Caco-2 (cell line): Measurements from ENCODE around the gene LPGAT1. TPM values are rescaled to one million over a fixed set of nuclear protein-coding genes. Genes with fewer than 3 reads are reported as not detected.

Experiments
- BruUV-seq: library from RNA; stranded (reverse); fragments of 400-500 nt; replicated peaks from 2 replicates; lab custom pipeline; 2021; lab: Mats Ljungman, UMichigan
- CTCF ChIA-PET: fragments of 300-600 bp; sonication (Branson Sonifier 250); formaldehyde crosslinking; loops from one replicate; lab custom pipeline; 2022; ENCODE audit warnings: antibody characterized with exemption; lab: Charles Lee
- POLR2A ChIA-PET: fragments of 300-600 bp; sonication (Branson Sonifier 250); formaldehyde crosslinking; loops from one replicate; lab custom pipeline; 2022; ENCODE audit warnings: antibody characterized with exemption; lab: Charles Lee
- DNase-seq, 2 experiments: peaks; one replicate each; pipeline versions ENCODE4 v3.0.0 to v3.0.0-alpha.2; 2020 to 2022
- H3K27me3 ChIP-seq: replicated peaks from 2 replicates; pipeline ENCODE4 v1.6.0; 2011; ENCODE audit warnings: low read length; ENCODE audit not compliant: control insufficient read depth, insufficient read depth
- H3K36me3 ChIP-seq: 2 replicates; pipeline ENCODE4 v1.5.1; 2011; ENCODE audit warnings: low read length; ENCODE audit not compliant: control insufficient read depth, insufficient read depth
- H3K4me1 ChIP-seq: fragments of 250-450 bp; sonication (Bioruptor Pico); 2 replicates; pipeline ENCODE4 v1.5.1; 2020; ENCODE audit warnings: mild to moderate bottlenecking
- H3K4me3 ChIP-seq: 2 replicates; pipeline ENCODE4 v1.5.1; 2011; ENCODE audit warnings: low read depth, mild to moderate bottlenecking, control low read depth, low read length
- H3K9me3 ChIP-seq: fragments of 250-450 bp; sonication (Bioruptor Pico); 2 replicates; pipeline ENCODE4 v1.5.1; 2020; ENCODE audit warnings: mild to moderate bottlenecking, moderate library complexity
- H3K27ac Mint-ChIP-seq: one replicate; pipeline ENCODE4 v1.8.0; 2022; ENCODE audit warnings: mixed read lengths; ENCODE audit not compliant: unreplicated experiment
- H3K27me3 Mint-ChIP-seq: one replicate; pipeline ENCODE4 v1.8.0; 2022; ENCODE audit warnings: mixed read lengths; ENCODE audit not compliant: insufficient read depth, unreplicated experiment
- H3K36me3 Mint-ChIP-seq: one replicate; pipeline ENCODE4 v1.8.0; 2022; ENCODE audit warnings: mild to moderate bottlenecking, mixed read lengths; ENCODE audit not compliant: insufficient read depth, unreplicated experiment
- H3K4me1 Mint-ChIP-seq: one replicate; pipeline ENCODE4 v1.8.0; 2022; ENCODE audit warnings: low read depth, mixed read lengths; ENCODE audit not compliant: unreplicated experiment
- H3K4me3 Mint-ChIP-seq: one replicate; pipeline ENCODE4 v1.8.0; 2022; ENCODE audit warnings: mild to moderate bottlenecking, moderate library complexity, mixed read lengths; ENCODE audit not compliant: unreplicated experiment
- H3K9me3 Mint-ChIP-seq: one replicate; pipeline ENCODE4 v1.8.0; 2022; ENCODE audit warnings: mixed read lengths; ENCODE audit not compliant: unreplicated experiment
- CTCF ChIP-seq, 2 experiments: fragments of 200-600 bp in 1 of 2; IDR thresholded peaks; 1 replicate in 1 of 2; 2 replicates in 1 of 2; pipeline versions ENCODE4 v1.5.1 to v1.8.0; 2011 to 2022; ENCODE audit warnings: antibody characterized with exemption in 1 of 2, control low read depth in 1 of 2, inconsistent platforms in 1 of 2, low read depth in 1 of 2, low read length in 1 of 2, mild to moderate bottlenecking in 1 of 2, moderate library complexity in 1 of 2; ENCODE audit not compliant: insufficient read depth in 1 of 2, severe bottlenecking in 1 of 2, unreplicated experiment in 1 of 2
- intact Hi-C: fragments of 100-400 bp; cut with micrococcal nuclease; formaldehyde crosslinking; loops from one replicate; pipeline ENCODE4 v1.10.0; 2022; ENCODE audit not compliant: unreplicated experiment
- total RNA-seq: library from RNA; stranded (reverse); gene quantifications from 2 replicates; pipeline ENCODE4 v1.2.3, GENCODE V29; 2022

LPGAT1 gene
- total RNA-seq, 1 experiment from 2014 or later = 25.6 TPM

- H3K36me3 Mint-ChIP-seq = no peaks in the 10 kb centered on the region
- no peaks in the 10 kb centered on the region for H3K27me3 Mint-ChIP-seq
- H3K4me1 Mint-ChIP-seq = no peaks in the 10 kb centered on the region
- no peaks in the 10 kb centered on the region for H3K36me3 ChIP-seq
- BruUV-seq = no TSS peak
- DNase-seq = no peak
- H3K4me3 Mint-ChIP-seq = no peak overlapping the region
- POLR2A ChIA-PET = no interaction called here
- no peaks in the 10 kb centered on the region for H3K4me1 ChIP-seq
- no peaks in the 10 kb centered on the region for H3K9me3 Mint-ChIP-seq
- TF ChIP-seq CTCF (IDR thresholded peaks at IDR 0.05; ENCODE audit: insufficient read depth in 1 of 2, low read depth in 1 of 2, low read length in 1 of 2, severe bottlenecking in 1 of 2, unreplicated experiment in 1 of 2) = no peak
- intact Hi-C loops = no loop called here
- H3K27me3 ChIP-seq = no peaks in the 10 kb centered on the region
- H3K9me3 ChIP-seq = no peaks in the 10 kb centered on the region
- H3K4me3 ChIP-seq = no peak overlapping the region
- H3K27ac Mint-ChIP-seq = no peak overlapping the region
- CTCF ChIA-PET = no interaction called here
Measured at GRCh38 chr1:211703812-211704537, 126.6 kb downstream of the LPGAT1 start.

DNA sequence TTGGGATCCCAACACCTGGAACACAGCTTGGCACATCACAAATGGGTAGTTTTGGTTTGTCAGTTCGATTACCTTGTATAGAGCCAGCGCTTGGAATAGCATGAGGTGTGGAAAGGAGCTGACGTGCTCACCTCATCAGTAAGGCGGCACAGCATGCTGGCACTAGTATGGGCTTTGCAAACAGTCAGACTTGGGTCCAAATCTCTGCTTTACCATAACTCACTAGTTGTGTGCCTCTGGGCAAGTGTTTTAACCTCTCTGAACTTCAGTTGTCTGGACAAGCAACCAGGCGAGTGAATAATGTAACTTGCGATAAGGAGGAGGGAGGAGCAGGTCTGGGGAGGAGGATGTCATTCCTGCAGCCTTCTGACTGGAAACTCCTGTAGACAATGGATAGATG is 128.8 kb downstream of the LPGAT1 start:
- POLR2A ChIA-PET = no interaction called here
- intact Hi-C loops = no loop called here
- CTCF ChIA-PET = interaction anchor here (1.1 kb wide), 1 partner anchor 334 kb away, joined by 3 read pairs; the partner anchor contains the start of genes DTL and INTS7
- Mint-ChIP-seq H3K9me3 (no peaks in the 10 kb centered on the region), H3K36me3 (no peaks in the 10 kb centered on the region), H3K27me3 (no peaks in the 10 kb centered on the region), H3K4me1 (no peaks in the 10 kb centered on the region), H3K27ac (no peak overlapping the region), H3K4me3 (no peak overlapping the region)
- DNase-seq = no peak
- Histone ChIP-seq H3K36me3 (no peaks in the 10 kb centered on the region), H3K4me1 (no peaks in the 10 kb centered on the region), H3K27me3 (no peaks in the 10 kb centered on the region), H3K9me3 (no peaks in the 10 kb centered on the region), H3K4me3 (no peak overlapping the region)
- no TSS peak for BruUV-seq
- no peak for TF ChIP-seq CTCF (IDR thresholded peaks at IDR 0.05; ENCODE audit: insufficient read depth in 1 of 2, low read depth in 1 of 2, low read length in 1 of 2, severe bottlenecking in 1 of 2, unreplicated experiment in 1 of 2)

DNA sequence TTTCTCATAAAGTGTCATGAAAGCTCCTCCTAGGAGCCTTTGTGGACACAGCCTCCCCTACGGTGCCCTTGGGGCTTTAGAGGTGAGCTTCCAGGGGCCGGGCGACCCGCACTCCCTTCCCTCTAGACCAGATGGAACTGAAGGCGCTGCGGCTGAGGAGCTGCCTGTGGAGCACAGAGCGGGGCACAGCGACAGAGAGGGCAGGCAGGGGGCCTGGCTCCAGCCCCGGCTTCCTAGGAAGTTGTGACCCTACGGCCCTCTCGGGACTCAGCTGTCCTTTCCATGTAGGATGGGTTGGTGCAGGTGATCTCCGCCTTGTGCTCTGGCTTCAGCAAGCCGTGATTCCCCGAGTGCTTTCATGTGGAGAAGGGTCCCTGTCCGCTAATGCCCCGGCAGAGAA is 131.5 kb downstream of the LPGAT1 start:
- Mint-ChIP-seq H3K4me1 (no peaks in the 10 kb centered on the region), H3K27ac (no peak overlapping the region), H3K36me3 (no peaks in the 10 kb centered on the region), H3K4me3 (no peak overlapping the region), H3K27me3 (no peaks in the 10 kb centered on the region), H3K9me3 (peaks cover 3% of the 10 kb centered on the region)
- no peak for DNase-seq
- CTCF ChIA-PET = interaction anchor here (0.8 to 1.8 kb wide), 5 partner anchors 18 to 337 kb away, joined by 3 to 10 read pairs (median 3); partner anchors contain the start of genes DTL and INTS7
- no peak for TF ChIP-seq CTCF (IDR thresholded peaks at IDR 0.05; ENCODE audit: insufficient read depth in 1 of 2, low read depth in 1 of 2, low read length in 1 of 2, severe bottlenecking in 1 of 2, unreplicated experiment in 1 of 2)
- H3K9me3 ChIP-seq = no peaks in the 10 kb centered on the region
- POLR2A ChIA-PET = interaction anchor here (0.5 kb wide), 1 partner anchor 20 kb away, joined by 5 read pairs; no protein-coding TSS in a partner anchor
- no peaks in the 10 kb centered on the region for H3K27me3 ChIP-seq
- intact Hi-C loops = no loop called here
- no TSS peak for BruUV-seq
- no peaks in the 10 kb centered on the region for H3K36me3 ChIP-seq
- H3K4me1 ChIP-seq = 0 out of 2 replicates have a peak, but pooled peaks cover 5% of the 10 kb centered on the region
- H3K4me3 ChIP-seq = no peak overlapping the region
